Stimulated activated CD8-positive, alpha-beta memory T cell treated with anti-CD3 and anti-CD28 coated beads, Interleukin-15, amount 100 ng/mL, for 24 hours (primary cell): ENCODE results near the gene VAV2.

Experiments used
- DNase-seq: peaks from one replicate; pipeline ENCODE4 v3.0.0-alpha.2; 2020; ENCODE audit warnings: low read depth

Gene VAV2

DNA sequence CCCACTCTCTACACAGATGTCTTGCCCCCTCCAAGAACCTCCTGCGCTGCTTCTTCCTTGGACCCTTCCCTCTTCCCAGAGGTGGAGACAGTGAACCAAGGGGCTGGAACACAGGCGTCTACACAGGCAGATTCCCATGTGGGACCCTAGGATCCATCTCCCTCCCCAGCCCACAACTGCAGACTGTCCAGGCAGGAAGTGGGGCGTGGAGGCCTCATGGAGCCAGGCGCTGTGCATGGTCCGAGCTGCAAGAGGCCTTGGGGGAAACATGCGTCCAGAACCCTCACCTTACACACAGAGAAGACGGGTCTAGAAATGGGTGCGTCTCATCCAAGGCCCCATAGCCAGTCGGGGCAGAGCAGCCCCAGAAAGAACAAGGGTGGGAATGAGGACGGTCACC lies 117.5 kb downstream of the VAV2 start:
- no peak for DNase-seq

- no peak for DNase-seq
Observed at GRCh38 chr9:133874060-133874657, 118.0 kb downstream of the VAV2 start.

DNA sequence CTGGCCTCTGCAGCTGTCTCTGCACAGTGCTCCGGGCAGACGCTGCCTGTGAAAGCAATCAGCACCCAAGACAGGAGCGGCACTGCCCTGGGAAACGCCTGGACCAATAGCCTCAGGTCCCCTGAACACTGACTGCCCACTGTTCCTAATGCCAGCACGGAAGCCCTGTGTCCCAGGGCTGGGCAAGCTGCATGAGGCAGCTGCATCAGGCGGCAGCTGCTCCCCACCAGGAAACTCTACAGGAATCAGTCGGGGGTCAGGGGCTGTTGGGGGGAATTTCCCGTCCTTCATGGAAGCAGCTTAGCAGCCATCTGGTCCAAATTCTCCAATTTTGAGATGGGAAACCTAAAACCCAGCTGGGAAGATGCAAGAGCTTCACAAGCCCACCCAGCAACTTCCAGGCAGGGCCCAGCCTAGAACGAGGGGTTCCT lies 118.6 kb downstream of the VAV2 start:
- no peak for DNase-seq

GRCh38 chr9:133873009-133873408 lies 119.1 kb downstream of the VAV2 start:
- DNase-seq, result no peak

DNA sequence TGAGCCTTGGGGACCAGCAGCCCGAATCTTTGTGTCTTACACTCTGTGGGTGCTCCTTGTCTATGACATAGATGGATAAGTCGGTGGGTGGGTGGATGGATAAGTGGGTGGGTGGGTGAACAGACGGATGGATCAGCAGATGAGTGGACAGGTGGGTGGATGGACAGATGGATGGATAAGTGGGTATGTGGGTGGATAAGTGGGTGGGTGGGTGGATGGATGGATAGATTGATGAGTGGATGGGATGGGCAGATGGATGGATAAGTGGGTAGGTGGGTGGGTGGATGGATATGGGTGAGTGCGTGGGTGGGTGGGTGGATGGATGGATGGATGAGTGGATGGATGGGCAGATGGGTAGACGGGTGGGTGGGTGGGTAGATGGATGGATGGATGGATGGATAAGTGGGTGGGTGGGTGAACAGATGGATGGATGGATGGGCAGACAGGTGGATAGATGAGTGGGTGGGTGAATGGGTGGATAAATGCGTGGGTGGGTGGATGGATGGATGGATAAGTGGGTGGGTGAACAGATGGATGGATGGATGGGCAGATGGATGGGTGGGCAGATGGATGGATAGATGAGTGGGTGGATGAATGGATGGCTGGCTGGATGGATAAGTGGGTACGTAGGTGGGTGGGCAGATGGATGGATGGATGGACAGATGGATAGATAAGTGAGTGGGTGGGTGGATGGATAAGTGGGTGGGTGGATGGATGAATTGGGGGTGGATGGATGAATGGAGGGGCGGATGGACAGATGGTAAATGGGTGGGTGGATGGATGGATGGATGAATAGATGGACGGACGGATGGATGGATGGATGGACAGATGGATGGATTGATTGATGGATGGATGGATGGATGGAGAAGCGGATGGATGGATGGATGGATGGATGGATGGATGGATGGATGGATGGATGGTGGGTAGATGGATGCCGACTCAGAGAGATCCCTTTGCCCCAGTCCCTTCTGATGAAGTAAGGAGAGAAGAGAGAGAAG lies 121.2 kb downstream of the VAV2 start:
- DNase-seq, result no peak

DNA sequence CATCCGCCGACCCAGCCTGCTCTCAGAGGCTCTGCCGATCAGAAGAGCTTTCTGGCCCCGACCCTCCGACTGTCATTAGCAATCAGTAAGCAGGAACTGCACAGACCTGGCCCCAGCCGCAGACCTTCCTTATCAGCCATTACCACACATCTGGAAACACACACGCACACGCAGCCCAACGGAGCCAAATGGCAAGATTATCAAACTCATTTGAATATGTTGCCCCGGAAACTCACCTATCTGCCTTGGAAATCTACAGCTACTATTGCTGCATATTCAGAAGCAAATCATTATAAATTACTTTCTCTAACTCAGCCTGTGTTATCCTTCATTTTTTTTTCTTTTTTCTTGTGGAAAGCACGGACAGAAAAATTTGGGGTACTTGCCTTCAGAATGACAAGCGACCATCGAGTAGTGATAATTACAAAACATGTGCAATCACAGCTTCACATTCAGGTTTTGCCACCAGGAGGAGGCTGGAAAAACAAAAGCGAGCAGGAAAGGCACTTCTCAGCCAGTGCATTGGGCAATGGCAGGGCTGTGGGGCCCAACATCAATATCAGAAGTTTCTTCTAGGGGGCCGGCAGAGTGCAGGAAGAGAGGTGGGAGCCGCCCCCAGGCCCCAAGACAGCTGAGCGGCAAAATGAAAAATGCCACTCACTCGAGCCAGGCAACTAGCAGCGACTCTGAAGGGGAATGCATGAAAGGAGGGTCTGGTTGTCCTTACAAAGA lies 122.3 kb downstream of the VAV2 start:
- DNase-seq, result no peak

- no peak for DNase-seq
Observed at GRCh38 chr9:133868203-133868602, 123.9 kb downstream of the VAV2 start.

GRCh38 chr9:133866946-133867345 lies 125.2 kb downstream of the VAV2 start:
- DNase-seq, result no peak

- DNase-seq, result no peak
Observed at GRCh38 chr9:133864011-133864410, 128.1 kb downstream of the VAV2 start.

DNA sequence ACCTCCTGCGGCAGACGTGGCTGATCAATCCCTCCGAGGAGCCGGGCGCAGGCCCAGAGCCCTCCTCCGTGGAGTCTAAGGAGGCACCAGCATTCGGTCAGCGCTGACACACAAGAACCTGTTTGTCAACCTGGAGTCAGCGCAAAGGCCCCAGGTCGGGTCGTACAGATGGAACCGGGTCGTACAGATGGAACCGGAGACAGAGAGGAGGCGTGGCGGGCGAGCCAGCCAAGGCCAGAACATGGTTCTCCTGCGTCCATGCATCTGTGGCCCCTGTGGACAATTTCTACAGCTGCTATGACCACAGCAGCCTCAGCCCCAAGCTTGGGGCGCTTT lies 128.9 kb downstream of the VAV2 start:
- DNase-seq, result no peak

GRCh38 chr9:133862585-133863256 lies 129.4 kb downstream of the VAV2 start:
- DNase-seq, result no peak

GRCh38 chr9:133861692-133862091 lies 130.4 kb downstream of the VAV2 start:
- no peak for DNase-seq

DNA sequence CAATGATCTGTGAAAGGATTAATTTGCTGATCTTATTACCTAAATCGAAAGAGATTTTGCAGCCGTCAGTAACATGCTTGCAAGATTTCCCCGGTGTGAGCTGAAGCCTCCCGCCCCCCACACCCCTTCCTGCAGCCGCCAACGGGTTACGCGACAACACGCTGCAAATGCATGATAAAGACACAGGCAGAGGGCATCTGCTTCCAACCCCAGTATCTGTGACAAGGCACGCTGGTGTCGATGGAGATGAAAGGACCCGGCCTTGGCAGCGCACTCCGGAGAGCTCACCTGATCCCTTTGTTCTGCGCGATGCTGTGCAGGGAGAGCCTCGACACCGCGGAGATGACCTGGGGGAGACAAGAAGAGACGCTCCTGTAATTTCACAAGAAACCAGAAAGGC lies 131.0 kb downstream of the VAV2 start:
- no peak for DNase-seq

DNA sequence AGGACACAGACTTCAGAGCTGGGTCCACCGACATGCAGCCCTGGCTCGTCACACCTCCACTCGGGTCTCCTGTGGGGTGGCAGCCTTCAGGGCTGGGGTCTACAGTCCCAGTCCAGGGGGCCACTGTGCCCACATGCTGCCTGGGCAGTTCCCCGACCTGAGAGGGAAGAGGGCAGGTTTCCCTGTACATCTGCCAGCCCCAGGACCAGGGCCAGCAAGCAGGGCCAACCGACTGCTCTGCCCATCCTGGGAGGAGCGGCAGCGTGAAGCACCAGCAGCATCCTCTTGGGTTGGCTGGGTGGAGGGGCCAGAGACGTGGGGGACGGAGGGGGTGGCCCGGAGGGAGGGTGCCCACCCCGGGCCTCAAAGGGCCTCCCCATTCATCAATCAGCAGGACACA lies 133.4 kb downstream of the VAV2 start:
- no peak for DNase-seq

DNA sequence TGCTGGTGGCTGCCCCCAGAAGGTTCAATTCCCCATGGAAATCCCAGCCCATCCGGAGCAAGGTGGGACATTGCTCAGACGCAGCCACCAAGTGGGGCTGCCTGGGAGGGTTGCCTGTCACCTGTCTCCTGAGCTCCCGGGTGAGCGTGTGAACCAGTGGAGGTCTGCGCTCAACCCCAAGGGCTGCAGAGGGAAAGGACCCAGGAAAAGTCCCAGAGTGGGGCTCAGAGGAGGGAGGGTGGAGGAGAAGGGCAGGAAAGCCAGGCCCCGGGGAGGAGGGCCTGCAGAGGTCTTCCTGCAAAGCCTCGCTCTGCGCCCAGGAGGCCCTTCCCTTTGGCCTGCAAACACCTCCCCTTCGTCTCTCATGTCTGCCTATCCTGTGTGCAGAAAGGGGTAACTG lies 134.5 kb downstream of the VAV2 start:
- no peak for DNase-seq

DNA sequence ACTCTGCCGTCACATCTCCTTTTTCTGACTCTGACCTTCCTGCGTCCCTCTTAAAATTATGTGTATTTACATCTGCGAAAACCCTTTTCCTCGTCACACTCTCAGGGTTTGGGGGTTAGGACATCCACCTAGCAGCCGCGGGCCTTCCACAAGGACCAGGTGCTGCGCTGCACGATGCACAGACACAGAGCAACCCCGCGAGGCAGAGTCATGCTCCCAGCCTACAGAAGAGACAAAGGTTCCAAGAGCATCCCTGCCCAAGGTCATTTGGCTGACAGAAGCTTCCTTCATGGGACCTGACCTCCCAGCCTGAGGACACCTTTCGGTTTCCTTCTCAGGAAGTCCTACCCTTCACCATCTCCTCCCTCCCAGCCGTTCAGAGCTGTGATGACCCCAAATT lies 135.3 kb downstream of the VAV2 start:
- no peak for DNase-seq

DNA sequence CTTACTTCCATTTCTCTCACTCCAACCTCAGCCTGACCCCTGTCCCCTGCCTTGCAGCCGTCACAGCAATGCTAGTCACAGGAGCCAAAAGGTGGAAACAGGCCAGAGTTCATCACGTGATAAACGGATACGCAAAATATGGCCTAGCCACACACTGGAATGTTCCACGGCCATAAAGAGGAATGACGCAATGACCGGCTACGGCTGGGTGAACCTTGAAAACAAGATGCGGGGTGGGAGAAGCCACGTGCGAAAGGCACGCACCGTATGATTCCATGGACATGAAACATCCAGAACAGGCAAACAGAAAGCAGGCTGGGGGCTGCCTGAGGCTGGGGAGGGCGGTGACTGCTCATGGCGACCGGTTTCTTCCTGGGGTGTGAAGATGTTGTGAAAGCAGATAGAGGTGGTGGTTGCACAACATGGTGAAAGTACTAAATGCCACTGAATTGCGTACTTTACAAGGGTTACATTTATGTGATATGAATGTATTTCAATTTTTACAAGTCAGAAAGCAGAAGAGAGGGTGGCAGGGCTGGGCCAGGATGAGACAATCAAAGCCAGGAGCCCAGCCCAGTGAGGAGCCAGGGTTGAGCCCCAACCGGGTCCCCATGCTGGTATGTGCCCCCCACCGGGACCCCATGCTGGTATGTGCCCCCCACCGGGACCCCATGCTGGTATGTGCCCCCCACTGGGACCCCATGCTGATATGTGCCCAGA lies 136.2 kb downstream of the VAV2 start:
- DNase-seq, result no peak

DNA sequence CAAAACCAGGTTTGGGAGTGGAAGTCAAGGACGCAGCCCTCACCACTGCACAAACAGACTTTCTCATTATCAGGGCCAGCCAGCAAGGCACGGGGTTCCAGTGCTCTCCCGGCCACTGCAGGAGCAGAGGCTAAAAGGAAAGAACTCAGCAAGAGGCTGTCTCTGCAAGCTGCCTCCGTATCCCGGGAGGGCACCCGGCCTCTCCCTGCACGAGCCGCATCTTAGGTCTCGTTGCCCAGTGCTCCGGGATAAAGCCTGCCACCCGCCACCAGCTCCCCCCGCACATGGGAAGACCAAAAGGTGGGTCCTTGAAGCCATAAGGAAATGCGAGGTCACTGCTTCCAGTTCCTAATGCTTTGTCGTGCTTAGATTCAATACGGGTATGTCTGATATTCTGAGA lies 136.8 kb downstream of the VAV2 start:
- DNase-seq, result no peak

DNA sequence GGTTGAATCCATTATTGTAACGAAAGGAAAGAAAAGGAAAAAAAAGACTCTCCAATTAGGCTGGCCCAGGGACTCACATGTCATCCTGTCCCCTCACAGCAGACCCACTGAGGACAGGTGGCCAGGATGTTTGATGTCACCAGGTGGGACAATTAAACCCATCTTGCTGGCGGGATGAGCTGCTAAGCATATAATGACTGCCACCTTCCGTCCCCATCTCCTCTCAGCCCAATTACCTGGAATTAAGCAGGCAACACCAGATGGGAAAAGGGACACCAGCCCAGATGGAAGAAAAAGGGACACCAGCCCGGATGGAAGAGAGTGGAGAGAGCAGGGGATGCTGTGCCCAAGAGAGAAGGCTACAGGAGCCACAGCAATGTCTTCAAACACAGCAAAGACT lies 137.4 kb downstream of the VAV2 start:
- no peak for DNase-seq

GRCh38 chr9:133854048-133854447 lies 138.1 kb downstream of the VAV2 start:
- no peak for DNase-seq

DNA sequence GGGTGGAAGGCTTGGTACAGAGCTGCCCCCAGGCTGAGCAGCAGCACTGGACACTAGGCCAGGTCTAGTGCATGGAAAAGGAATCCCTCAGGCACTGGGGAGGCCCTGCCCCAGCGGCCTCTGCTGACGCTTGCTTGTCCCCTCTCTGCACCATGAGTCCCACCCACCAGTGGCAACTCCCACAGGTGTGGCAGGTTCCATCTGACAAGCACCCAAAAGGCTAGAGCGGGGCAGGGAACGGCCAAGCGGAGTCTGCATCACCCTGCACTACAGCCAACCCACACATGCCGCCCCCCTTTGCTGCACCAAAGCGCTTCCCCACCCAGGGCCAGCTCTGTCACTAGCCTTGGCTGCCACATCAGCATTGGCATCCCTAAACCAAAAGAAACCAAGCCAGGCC lies 138.8 kb downstream of the VAV2 start:
- DNase-seq, result no peak

- DNase-seq, result no peak
Observed at GRCh38 chr9:133852431-133852830, 139.7 kb downstream of the VAV2 start.
